GM20431 (cell line): ENCODE measurements around the gene ARHGEF28.

ENCODE experiments used
- in situ Hi-C: fragments of 300-500 bp; cut with MseI, MboI; formaldehyde crosslinking; loops from one replicate; pipeline ENCODE4 v1.15.0; 2020; ENCODE audit warnings: low sequenced_read_pairs; ENCODE audit not compliant: unreplicated experiment

The ARHGEF28 gene

GRCh38 chr5:73968729-73969128 is 342.7 kb downstream of the ARHGEF28 start:
- in situ Hi-C loops, result no loop called here

- in situ Hi-C loops, result no loop called here
Observed at GRCh38 chr5:73969195-73970036, 343.4 kb downstream of the ARHGEF28 start.

GRCh38 chr5:73971326-73971725 is 345.3 kb downstream of the ARHGEF28 start:
- in situ Hi-C loops, result no loop called here

- in situ Hi-C loops, result no loop called here
Observed at GRCh38 chr5:73973135-73973534, 347.1 kb downstream of the ARHGEF28 start.

- in situ Hi-C loops, result no loop called here
Observed at GRCh38 chr5:73974871-73975360, 348.9 kb downstream of the ARHGEF28 start.

- in situ Hi-C loops, result no loop called here
Observed at GRCh38 chr5:73975845-73976244, 349.8 kb downstream of the ARHGEF28 start.

GRCh38 chr5:73977146-73977545 is 351.1 kb downstream of the ARHGEF28 start:
- in situ Hi-C loops, result no loop called here

GRCh38 chr5:73979321-73979720 is 353.3 kb downstream of the ARHGEF28 start:
- in situ Hi-C loops, result no loop called here

GRCh38 chr5:73981704-73982103 is 355.7 kb downstream of the ARHGEF28 start:
- in situ Hi-C loops, result no loop called here

GRCh38 chr5:73983644-73984043 is 357.6 kb downstream of the ARHGEF28 start:
- in situ Hi-C loops, result no loop called here

GRCh38 chr5:73985145-73985544 is 359.1 kb downstream of the ARHGEF28 start:
- in situ Hi-C loops, result no loop called here

- in situ Hi-C loops, result no loop called here
Observed at GRCh38 chr5:73986729-73987128, 360.7 kb downstream of the ARHGEF28 start.

- in situ Hi-C loops, result no loop called here
Observed at GRCh38 chr5:73987915-73988314, 361.9 kb downstream of the ARHGEF28 start.

- in situ Hi-C loops, result no loop called here
Observed at GRCh38 chr5:73989956-73990355, 364.0 kb downstream of the ARHGEF28 start.
